GM18870 (cell line): ENCODE measurements around the gene LRCH3.

Source experiments
- ATAC-seq: cut with Tn5 transposase; IDR thresholded peaks from one replicate; pipeline ENCODE4 v1.9.1; 2021; ENCODE audit warnings: moderate library complexity; ENCODE audit not compliant: unreplicated experiment

The LRCH3 gene

GRCh38 chr3:197833930-197834715, 43.1 kb downstream of the LRCH3 start:
- no peak for ATAC-seq

- no peak for ATAC-seq
Measured at GRCh38 chr3:197835509-197835908, 44.5 kb downstream of the LRCH3 start.

GRCh38 chr3:197836244-197836643, 45.2 kb downstream of the LRCH3 start:
- no peak for ATAC-seq

- no peak for ATAC-seq
Measured at GRCh38 chr3:197837282-197837681, 46.2 kb downstream of the LRCH3 start.

GRCh38 chr3:197841789-197842188, 50.7 kb downstream of the LRCH3 start:
- no peak for ATAC-seq

- ATAC-seq, result no peak
Measured at GRCh38 chr3:197846491-197846890, 55.4 kb downstream of the LRCH3 start.

GRCh38 chr3:197847866-197848401, 56.9 kb downstream of the LRCH3 start:
- no peak for ATAC-seq

- ATAC-seq, result no peak
Measured at GRCh38 chr3:197854596-197855343, 63.7 kb downstream of the LRCH3 start.

- ATAC-seq, result no peak
Measured at GRCh38 chr3:197855571-197855970, 64.5 kb downstream of the LRCH3 start.

GRCh38 chr3:197856199-197856816, 65.3 kb downstream of the LRCH3 start:
- no peak for ATAC-seq

GRCh38 chr3:197858133-197858532, 67.1 kb downstream of the LRCH3 start:
- ATAC-seq, result no peak

- ATAC-seq, result no peak
Measured at GRCh38 chr3:197858598-197858997, 67.5 kb downstream of the LRCH3 start.

GRCh38 chr3:197866035-197866434, 75.0 kb downstream of the LRCH3 start:
- no peak for ATAC-seq

- no peak for ATAC-seq
Measured at GRCh38 chr3:197873329-197873728, 82.3 kb downstream of the LRCH3 start.

- ATAC-seq, result no peak
Measured at GRCh38 chr3:197874064-197874463, 83.0 kb downstream of the LRCH3 start.

- ATAC-seq, result no peak
Measured at GRCh38 chr3:197874653-197875052, 83.6 kb downstream of the LRCH3 start.

GRCh38 chr3:197877902-197878301, 86.8 kb downstream of the LRCH3 start:
- ATAC-seq, result no peak

GRCh38 chr3:197878427-197878826, 87.4 kb downstream of the LRCH3 start:
- no peak for ATAC-seq

- ATAC-seq, result no peak
Measured at GRCh38 chr3:197880491-197881269, 89.6 kb downstream of the LRCH3 start.

GRCh38 chr3:197881270-197881969, 90.4 kb downstream of the LRCH3 start:
- no peak for ATAC-seq
